Epithelial cell of proximal tubule (primary cell): ENCODE data around the gene NOTCH2. TPM values are rescaled to one million over a fixed set of nuclear protein-coding genes. Genes with fewer than 3 reads are reported as not detected.
"Not testable (repeated sequence)": the region's sequence is repeated elsewhere in the genome, so short reads cannot be mapped to it uniquely, and the experiment has no call there.

Experiments used
- DNase-seq: peaks from one replicate; pipeline ENCODE4 v3.0.0-alpha.2; 2011; ENCODE audit warnings: low read depth
- H3K4me3 ChIP-seq: 2 replicates; pipeline ENCODE4 v1.5.1; 2011; ENCODE audit warnings: low read depth, mild to moderate bottlenecking, low read length
- total RNA-seq: library from RNA; depleted of rRNA; stranded (reverse); fragments of >200 nt; gene quantifications from 2 replicates; pipeline ENCODE4 v1.2.3, GENCODE V29; 2015
- TF ChIP-seq, protein P1 (sequence below): conservative IDR thresholded peaks from 2 replicates; pipeline ENCODE4 v1.5.1; 2012; ENCODE audit warnings: low read depth, mild to moderate bottlenecking, low read length

The NOTCH2 gene
- total RNA-seq, 1 donor from 2014 or later, result 90.0 TPM

- not testable (repeated sequence) for H3K4me3 ChIP-seq, DNase-seq
Observed at GRCh38 chr1:120090830-120091229, 21.4 kb upstream of the NOTCH2 start.

DNA sequence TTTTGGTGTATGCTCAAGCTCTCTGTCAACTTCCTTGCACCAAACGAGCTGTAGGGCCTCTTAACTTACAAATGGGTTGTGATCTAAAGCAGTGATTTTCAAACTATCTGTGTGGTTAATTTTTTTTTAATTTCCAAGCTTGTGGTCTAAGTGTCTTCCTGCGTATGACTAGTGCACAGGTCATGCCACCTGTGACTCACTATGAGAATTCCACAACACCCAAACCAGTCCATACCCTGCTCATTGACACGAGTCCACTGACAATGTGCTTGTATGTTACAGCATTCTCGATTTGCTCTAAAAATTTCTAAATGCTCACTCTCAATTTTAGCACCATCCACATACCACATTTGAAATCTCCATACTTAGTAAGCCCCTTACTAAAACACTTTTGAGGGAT is 18.5 kb upstream of the NOTCH2 start:
- peak; percentile 93 for DNase-seq
- not testable (repeated sequence) for H3K4me3 ChIP-seq

DNA sequence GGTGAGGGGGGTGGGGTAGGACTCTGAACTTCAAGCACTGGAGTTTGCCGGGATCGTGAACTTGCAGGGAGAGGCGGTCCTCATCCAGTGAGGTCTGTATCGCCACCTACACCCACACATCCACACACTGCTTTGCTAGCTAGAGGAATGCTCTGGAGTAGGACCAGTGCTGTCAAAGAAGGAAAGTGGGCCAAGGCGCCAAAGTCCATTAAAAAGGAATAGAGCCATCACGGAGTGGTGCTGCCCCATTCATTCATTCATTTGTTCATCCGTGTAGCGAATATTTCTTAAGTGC is 405 bp upstream of the NOTCH2 start:
- not testable (repeated sequence) for DNase-seq, H3K4me3 ChIP-seq

GRCh38 chr1:120068683-120069066 is 787 bp downstream of the NOTCH2 start:
- not testable (repeated sequence) for DNase-seq
- peak overlapping the region; percentile 60 for H3K4me3 ChIP-seq

DNA sequence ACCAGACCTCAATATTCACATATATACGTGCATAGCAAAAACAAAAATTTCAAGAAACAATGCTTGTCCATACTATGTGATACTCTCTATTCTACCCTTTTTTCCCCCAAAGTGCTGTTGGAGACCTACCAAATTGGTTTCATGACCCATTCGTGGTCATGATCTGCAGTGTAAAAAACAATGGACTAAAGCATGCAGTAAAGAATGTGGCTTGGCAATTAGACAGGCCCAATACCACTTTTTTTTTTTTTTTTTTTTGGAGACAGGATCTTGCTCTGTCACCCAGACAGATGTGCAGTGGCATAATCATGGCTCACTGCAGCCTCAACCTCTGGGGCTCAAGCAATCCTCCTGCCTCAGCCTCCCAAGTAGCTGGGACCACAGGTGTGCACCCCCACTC is 21.3 kb downstream of the NOTCH2 start:
- DNase-seq, result peak; percentile 0

DNA sequence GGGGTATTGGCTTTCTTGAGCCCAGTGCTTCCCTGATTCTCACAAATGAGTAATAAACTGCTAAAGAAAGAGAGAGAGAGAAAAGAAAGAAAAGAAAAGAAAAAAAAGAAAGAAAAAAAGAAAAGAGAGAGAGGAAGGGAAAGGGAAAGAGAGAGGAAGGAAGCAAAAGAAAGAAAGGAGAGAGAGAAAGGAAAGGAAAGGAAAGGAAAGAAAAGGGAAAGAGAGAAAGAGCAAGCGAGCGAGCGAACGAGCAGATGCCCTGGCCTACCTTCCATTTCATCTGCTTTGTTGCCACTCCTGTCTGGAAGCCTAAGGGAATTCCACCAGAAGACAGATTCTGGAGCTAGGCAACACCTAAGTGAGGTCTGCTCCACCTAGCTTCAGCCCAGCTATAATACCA is 27.7 kb downstream of the NOTCH2 start:
- not testable (repeated sequence) for DNase-seq, H3K4me3 ChIP-seq

More for the DNA sequence above, 21.3 kb downstream of the NOTCH2 start:
- not testable (repeated sequence) for H3K4me3 ChIP-seq

GRCh38 chr1:120032253-120032652 is 37.2 kb downstream of the NOTCH2 start:
- not testable (repeated sequence) for H3K4me3 ChIP-seq, DNase-seq

DNA sequence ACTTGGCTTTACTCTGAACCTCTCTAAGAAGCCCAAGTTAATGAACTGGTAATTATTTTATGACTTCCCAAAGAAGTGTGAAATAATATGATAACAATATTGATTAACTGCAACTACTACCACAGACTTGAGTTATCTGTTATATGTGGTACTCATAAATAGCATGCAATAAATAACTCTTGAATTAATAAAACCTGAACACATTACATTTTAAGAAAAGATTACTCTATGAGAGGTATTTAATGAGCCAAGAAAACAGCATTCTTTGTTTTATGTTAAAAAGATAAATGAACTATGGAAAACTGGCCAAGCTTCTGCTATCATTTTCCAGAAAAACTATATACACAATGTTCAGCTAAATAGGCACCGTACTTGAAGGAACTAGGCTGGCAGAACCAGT is 45.7 kb downstream of the NOTCH2 start:
- DNase-seq, H3K4me3 ChIP-seq: not testable (repeated sequence)

DNA sequence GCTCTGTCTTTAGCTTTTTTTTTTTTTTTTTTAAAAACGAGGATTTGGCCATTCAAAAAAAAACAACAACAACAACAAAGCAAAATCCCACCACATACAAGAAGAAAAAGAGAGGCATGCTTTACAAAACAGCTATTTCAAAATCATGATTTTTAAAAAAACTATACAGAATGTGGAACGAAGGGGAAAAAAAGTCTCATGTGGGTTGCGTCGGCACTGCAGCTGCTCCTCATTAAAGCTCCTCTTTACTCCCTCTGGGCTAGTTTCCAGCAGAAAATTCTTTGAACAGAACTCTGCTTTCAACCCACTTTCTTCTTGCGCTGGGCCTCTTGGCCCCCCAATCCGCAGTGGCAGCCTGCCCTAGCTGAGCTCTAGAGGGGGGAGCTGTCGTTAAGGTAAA is 54.5 kb downstream of the NOTCH2 start:
- not testable (repeated sequence) for DNase-seq, H3K4me3 ChIP-seq

- not testable (repeated sequence) for DNase-seq, H3K4me3 ChIP-seq
Observed at GRCh38 chr1:120008320-120008719, 61.1 kb downstream of the NOTCH2 start.

DNA sequence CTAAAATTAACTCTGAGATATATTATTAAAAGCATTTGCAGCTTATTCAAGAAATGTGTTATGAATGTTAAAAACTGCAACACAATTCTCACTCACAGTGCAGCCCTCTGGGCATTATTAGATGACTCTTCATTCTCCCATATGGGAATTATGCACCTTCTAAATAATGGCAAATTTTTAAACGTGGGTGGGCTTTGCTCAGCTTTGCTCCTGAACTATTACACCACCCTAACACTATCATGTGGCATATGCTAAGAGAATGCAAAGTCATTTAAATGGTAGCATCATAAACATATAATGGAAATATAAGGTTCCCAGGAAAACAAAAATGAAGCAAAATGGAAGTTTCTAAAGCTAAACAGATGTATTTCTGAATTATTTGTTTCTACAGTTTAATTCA is 61.6 kb downstream of the NOTCH2 start:
- not testable (repeated sequence) for H3K4me3 ChIP-seq, DNase-seq

- not testable (repeated sequence) for H3K4me3 ChIP-seq
Observed at GRCh38 chr1:120001035-120001434, 68.4 kb downstream of the NOTCH2 start.

DNA sequence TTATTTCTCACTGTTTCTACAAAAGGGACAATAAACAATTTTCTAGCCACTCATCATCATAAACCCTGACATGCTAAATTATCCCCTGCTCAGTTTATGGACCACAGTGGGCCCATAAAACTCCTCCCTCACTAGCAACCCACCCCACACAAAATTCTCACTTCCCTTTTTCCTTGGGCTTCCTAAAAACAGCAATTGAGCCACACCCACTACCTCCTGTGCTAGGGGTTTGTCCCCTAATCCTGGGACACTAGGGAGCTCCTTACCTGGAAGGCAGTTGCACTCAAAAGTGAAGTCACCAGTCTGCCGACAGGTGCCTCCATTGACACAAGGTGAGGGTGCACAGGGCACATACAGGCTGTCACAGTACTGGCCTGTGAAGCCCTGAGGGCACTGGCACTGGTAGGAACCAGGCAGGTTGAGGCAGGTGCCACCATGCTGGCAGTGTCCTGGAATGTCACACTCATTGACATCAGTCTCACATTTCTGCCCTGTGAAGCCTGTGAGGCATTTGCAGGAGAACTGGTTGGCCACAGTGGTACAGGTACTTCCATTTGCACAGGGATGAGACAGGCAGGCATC is 72.6 kb downstream of the NOTCH2 start:
- H3K4me3 ChIP-seq, DNase-seq: not testable (repeated sequence)

More at GRCh38 chr1:120001035-120001434, 68.4 kb downstream of the NOTCH2 start:
- DNase-seq, result not testable (repeated sequence)

GRCh38 chr1:119995975-119996374 is 73.5 kb downstream of the NOTCH2 start:
- not testable (repeated sequence) for DNase-seq, H3K4me3 ChIP-seq

- DNase-seq, result no peak
- TF ChIP-seq, protein P1, sequence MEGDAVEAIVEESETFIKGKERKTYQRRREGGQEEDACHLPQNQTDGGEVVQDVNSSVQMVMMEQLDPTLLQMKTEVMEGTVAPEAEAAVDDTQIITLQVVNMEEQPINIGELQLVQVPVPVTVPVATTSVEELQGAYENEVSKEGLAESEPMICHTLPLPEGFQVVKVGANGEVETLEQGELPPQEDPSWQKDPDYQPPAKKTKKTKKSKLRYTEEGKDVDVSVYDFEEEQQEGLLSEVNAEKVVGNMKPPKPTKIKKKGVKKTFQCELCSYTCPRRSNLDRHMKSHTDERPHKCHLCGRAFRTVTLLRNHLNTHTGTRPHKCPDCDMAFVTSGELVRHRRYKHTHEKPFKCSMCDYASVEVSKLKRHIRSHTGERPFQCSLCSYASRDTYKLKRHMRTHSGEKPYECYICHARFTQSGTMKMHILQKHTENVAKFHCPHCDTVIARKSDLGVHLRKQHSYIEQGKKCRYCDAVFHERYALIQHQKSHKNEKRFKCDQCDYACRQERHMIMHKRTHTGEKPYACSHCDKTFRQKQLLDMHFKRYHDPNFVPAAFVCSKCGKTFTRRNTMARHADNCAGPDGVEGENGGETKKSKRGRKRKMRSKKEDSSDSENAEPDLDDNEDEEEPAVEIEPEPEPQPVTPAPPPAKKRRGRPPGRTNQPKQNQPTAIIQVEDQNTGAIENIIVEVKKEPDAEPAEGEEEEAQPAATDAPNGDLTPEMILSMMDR, result no peak
- H3K4me3 ChIP-seq, result no peak overlapping the region
Observed at GRCh38 chr1:119988306-119989062, 81.0 kb downstream of the NOTCH2 start.
